Endodermal cell (in vitro differentiated cells): ENCODE data around the gene GALNT16. TPM values are rescaled to one million over a fixed set of nuclear protein-coding genes. Genes with fewer than 3 reads are reported as not detected.

Experiments
- DNase-seq: peaks from one replicate; pipeline ENCODE4 v3.0.0-alpha.2; 2017
- H3K27ac ChIP-seq: 2 replicates; pipeline ENCODE4 v1.5.1; 2013; ENCODE audit warnings: mild to moderate bottlenecking, low read depth, low read length, moderate library complexity
- H3K27me3 ChIP-seq: 2 replicates; pipeline ENCODE4 v1.6.1; 2013; ENCODE audit warnings: mild to moderate bottlenecking, low read length, moderate library complexity; ENCODE audit not compliant: insufficient read depth, control insufficient read depth, poor library complexity, severe bottlenecking
- H3K36me3 ChIP-seq: 2 replicates; pipeline ENCODE4 v1.7.0; 2013; ENCODE audit warnings: mild to moderate bottlenecking, low read length, moderate library complexity; ENCODE audit not compliant: control insufficient read depth, insufficient read depth
- H3K4me1 ChIP-seq: one replicate; pipeline ENCODE4 v1.7.0; 2013; ENCODE audit warnings: low read length; ENCODE audit not compliant: control insufficient read depth, insufficient read depth
- H3K4me3 ChIP-seq: 2 replicates; pipeline ENCODE4 v1.5.1; 2013; ENCODE audit warnings: mild to moderate bottlenecking, low read length, moderate library complexity
- H3K9ac ChIP-seq: 2 replicates; pipeline ENCODE4 v1.6.1; 2013; ENCODE audit warnings: mild to moderate bottlenecking, low read length, moderate library complexity; ENCODE audit not compliant: poor library complexity, severe bottlenecking; ENCODE audit errors: extremely low read depth
- H3K9me3 ChIP-seq: 2 replicates; pipeline ENCODE4 v1.6.1; 2013; ENCODE audit warnings: mild to moderate bottlenecking, low read length, moderate library complexity; ENCODE audit not compliant: control insufficient read depth
- H3K27ac Mint-ChIP-seq: 2 replicates; pipeline ENCODE4 v1.8.0; 2020; ENCODE audit warnings: mixed read lengths
- H3K27me3 Mint-ChIP-seq: 2 replicates; pipeline ENCODE4 v1.8.0; 2021; ENCODE audit warnings: mild to moderate bottlenecking, mixed read lengths; ENCODE audit not compliant: insufficient read depth
- H3K36me3 Mint-ChIP-seq: 2 replicates; pipeline ENCODE4 v1.8.0; 2020; ENCODE audit warnings: low read depth, mixed read lengths
- H3K4me1 Mint-ChIP-seq: 2 replicates; pipeline ENCODE4 v1.8.0; 2020; ENCODE audit warnings: mixed read lengths
- H3K4me3 Mint-ChIP-seq: 2 replicates; pipeline ENCODE4 v1.8.0; 2020; ENCODE audit warnings: mild to moderate bottlenecking, moderate library complexity, mixed read lengths
- H3K9me3 Mint-ChIP-seq: 2 replicates; pipeline ENCODE4 v1.8.0; 2020; ENCODE audit warnings: mild to moderate bottlenecking, mixed read lengths
- WGBS, 2 experiments: methylation state at CpG; one replicate each; pipeline versions ENCODE4 v1.1.5 to v1.1.7; 2013; ENCODE audit warnings: missing lambda C conversion rate in 2 of 2, mixed read lengths in 1 of 2; ENCODE audit not compliant: insufficient coverage in 1 of 2, insufficient read length in 1 of 2; 5-methylcytosine and 5-hydroxymethylcytosine counted together
- total RNA-seq, 2 donors: library from RNA; stranded (reverse); fragmentation: NEBNext Ultra II Directional in 1 of 2; extraction: Animal tissue kit (Norgen Biotek cat#: 25700) in 1 of 2; gene quantifications; 2 replicates in 1 of 2; 3 replicates in 1 of 2; pipeline ENCODE4 v1.2.1, GENCODE V29; 2021
- TF ChIP-seq, protein P1 (sequence below): fragments of 200-600 bp; sonication (generic); conservative IDR thresholded peaks from 2 replicates; pipeline ENCODE4 v1.5.0; 2021; ENCODE audit warnings: antibody characterized with exemption, mild to moderate bottlenecking

Gene GALNT16
- total RNA-seq, 2 donors from 2014 or later, result 2.2 to 8.0 TPM

DNA sequence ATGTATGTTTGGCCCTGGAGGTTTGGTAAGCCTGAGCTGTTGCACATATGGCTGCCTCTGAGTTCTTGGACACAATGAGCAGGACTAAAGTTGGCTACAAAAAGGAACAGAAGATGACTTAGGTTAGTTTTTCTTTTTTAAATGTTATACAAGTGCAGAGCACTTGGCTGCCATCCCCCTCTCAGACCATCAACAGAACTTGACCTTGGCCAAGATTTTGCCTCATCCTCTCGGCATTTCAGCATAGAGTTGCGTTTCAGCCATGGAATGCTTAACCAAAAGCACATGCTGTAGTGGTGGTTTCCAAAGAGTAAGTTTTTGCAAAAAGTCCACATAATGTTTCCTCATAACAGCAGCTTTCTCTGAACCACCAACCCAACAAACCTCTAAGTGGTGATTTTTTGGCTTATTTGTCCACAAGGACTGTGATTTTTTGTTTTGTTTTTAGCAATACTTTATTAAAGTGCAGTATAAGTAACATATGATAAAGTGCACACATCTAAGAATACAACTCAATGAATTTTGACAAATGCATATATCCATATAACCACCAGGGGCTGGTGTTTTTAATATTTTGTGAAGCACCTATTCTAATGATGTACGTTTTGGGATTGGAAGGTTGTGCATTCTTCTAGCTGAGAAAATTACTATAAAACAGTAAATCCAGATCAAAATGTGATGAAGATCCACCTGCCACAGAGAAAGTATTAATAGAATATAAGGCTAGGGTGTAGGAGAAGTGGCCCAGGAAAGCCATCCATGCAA is 12.1 kb upstream of the GALNT16 start:
- DNase-seq, result no peak
- no peak overlapping the region for H3K4me3 ChIP-seq
- H3K27ac Mint-ChIP-seq, result no peak overlapping the region
- no peaks in the 10 kb centered on the region for H3K36me3 ChIP-seq
- H3K27ac ChIP-seq, result no peak overlapping the region
- H3K4me1 ChIP-seq, result no peaks in the 10 kb centered on the region
- no peaks in the 10 kb centered on the region for H3K9me3 Mint-ChIP-seq
- no peaks in the 10 kb centered on the region for H3K36me3 Mint-ChIP-seq
- no peak overlapping the region for H3K9ac ChIP-seq
- TF ChIP-seq, protein P1, sequence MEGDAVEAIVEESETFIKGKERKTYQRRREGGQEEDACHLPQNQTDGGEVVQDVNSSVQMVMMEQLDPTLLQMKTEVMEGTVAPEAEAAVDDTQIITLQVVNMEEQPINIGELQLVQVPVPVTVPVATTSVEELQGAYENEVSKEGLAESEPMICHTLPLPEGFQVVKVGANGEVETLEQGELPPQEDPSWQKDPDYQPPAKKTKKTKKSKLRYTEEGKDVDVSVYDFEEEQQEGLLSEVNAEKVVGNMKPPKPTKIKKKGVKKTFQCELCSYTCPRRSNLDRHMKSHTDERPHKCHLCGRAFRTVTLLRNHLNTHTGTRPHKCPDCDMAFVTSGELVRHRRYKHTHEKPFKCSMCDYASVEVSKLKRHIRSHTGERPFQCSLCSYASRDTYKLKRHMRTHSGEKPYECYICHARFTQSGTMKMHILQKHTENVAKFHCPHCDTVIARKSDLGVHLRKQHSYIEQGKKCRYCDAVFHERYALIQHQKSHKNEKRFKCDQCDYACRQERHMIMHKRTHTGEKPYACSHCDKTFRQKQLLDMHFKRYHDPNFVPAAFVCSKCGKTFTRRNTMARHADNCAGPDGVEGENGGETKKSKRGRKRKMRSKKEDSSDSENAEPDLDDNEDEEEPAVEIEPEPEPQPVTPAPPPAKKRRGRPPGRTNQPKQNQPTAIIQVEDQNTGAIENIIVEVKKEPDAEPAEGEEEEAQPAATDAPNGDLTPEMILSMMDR, result peak; percentile 60
- no peaks in the 10 kb centered on the region for H3K27me3 ChIP-seq
- no peaks in the 10 kb centered on the region for H3K4me1 Mint-ChIP-seq
- WGBS, 2 experiments, result 86 to 90% methylated on average over 2 to 3 of the region's 3 CpGs
- H3K27me3 Mint-ChIP-seq, result no peaks in the 10 kb centered on the region
- H3K4me3 Mint-ChIP-seq, result no peak overlapping the region
- no peaks in the 10 kb centered on the region for H3K9me3 ChIP-seq

DNA sequence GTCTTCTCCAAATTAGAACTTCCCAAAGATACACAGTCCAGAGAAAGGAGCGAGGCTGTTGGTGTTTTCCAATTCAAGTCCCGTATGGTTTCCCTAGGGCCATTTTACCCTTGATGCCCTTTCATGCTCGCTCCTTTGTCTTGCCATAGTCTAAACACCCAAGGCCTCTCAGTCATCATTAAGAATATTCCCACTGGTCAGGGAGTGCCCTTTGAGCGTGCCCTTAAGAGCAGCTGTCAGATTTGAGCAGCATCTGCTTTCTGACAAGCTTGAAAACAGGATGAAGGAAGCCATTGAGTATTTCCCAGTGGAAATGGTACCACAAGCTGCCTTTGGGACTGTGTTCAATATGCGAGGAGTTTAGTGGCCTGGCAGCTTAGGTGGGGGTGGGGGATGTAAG is 10.4 kb upstream of the GALNT16 start:
- no peak for DNase-seq
- Histone ChIP-seq H3K4me3 (no peak overlapping the region), H3K27me3 (no peaks in the 10 kb centered on the region), H3K4me1 (no peaks in the 10 kb centered on the region), H3K36me3 (no peaks in the 10 kb centered on the region), H3K9me3 (no peaks in the 10 kb centered on the region), H3K27ac (no peak overlapping the region), H3K9ac (no peak overlapping the region)
- no peak overlapping the region for H3K27ac Mint-ChIP-seq
- H3K9me3 Mint-ChIP-seq, result no peaks in the 10 kb centered on the region
- H3K27me3 Mint-ChIP-seq, result no peaks in the 10 kb centered on the region
- H3K4me3 Mint-ChIP-seq, result no peak overlapping the region
- 85 to 90% methylated on average over 5 of the region's 5 CpGs for WGBS, 2 experiments
- no peaks in the 10 kb centered on the region for H3K4me1 Mint-ChIP-seq
- no peaks in the 10 kb centered on the region for H3K36me3 Mint-ChIP-seq
- TF ChIP-seq, protein P1, result no peak

DNA sequence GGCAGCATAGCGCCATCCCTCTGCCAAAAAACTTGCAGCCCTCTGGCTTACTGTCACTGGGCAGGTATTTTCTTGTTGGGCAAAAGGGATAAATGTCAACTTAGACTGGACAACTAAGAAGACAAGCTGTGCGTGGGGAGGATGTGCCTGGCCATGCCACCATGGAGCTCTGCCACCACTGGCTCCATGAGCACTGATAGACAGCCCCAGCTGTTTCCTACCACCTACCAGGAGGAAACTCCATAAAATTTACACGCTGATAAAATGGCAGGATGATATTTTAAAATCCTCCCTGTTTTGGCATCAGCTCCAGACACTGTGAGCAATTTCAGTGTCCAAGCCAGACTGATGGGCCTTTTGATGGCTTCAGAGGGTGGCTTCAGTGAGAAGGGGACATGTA is 7.1 kb upstream of the GALNT16 start:
- no peaks in the 10 kb centered on the region for H3K36me3 Mint-ChIP-seq
- Histone ChIP-seq H3K27ac (no peak overlapping the region), H3K9ac (no peak overlapping the region), H3K36me3 (no peaks in the 10 kb centered on the region), H3K27me3 (peaks cover 9% of the 10 kb centered on the region), H3K9me3 (no peaks in the 10 kb centered on the region), H3K4me3 (no peak overlapping the region), H3K4me1 (no peaks in the 10 kb centered on the region)
- no peaks in the 10 kb centered on the region for H3K9me3 Mint-ChIP-seq
- H3K27me3 Mint-ChIP-seq, result peaks cover 19% of the 10 kb centered on the region
- H3K4me3 Mint-ChIP-seq, result no peak overlapping the region
- DNase-seq, result no peak
- WGBS, 2 experiments, result 85% methylated on average over 3 of the region's 3 CpGs; no CpG with 5 or more reads in 1 of the 2 experiments
- TF ChIP-seq, protein P1, result no peak
- H3K27ac Mint-ChIP-seq, result no peak overlapping the region
- H3K4me1 Mint-ChIP-seq, result no peaks in the 10 kb centered on the region
